Measurements from ENCODE around the gene DCUN1D2.
"Not testable (repeated sequence)": the region's sequence is repeated elsewhere in the genome, so short reads cannot be mapped to it uniquely, and the experiment has no call there.

DCUN1D2 gene

GRCh38 chr13:113442354-113442984, 48.0 kb downstream of the DCUN1D2 start:
- no peak for DNase-seq

- DNase-seq: no peak
Observed at GRCh38 chr13:113441661-113442060, 48.9 kb downstream of the DCUN1D2 start.

- DNase-seq: no peak
Observed at GRCh38 chr13:113437408-113438010, 53.0 kb downstream of the DCUN1D2 start.

GRCh38 chr13:113436866-113437265, 53.6 kb downstream of the DCUN1D2 start:
- not testable (repeated sequence) for DNase-seq

- DNase-seq: not testable (repeated sequence)
Observed at GRCh38 chr13:113435907-113436306, 54.6 kb downstream of the DCUN1D2 start.

DNA sequence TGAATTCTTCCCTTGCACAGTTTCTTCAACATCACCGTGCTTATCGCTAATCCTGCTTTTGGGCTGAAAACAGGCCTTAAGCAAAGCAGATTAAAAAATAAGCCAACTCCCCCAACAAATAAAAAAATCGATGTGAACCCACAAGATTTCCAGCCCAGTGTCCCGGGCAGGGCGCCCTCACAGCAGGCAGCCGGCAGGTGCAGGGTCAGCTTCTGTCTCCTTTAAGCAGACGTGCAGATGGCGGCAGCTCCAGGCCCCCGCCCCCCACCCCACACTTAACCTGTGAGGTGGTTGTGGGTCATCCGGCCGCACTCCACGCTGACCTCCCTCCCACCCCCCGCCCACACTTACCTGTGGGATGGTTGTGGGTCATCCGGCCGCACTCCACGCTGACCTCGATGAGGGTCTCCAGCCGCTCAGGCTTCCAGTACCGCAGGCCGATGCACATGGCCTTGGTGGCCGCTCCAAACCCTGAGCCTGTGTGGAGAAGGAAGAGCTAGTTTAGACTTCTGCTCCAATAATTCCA, 57.1 kb downstream of the DCUN1D2 start:
- DNase-seq: no peak

- DNase-seq: no peak
Observed at GRCh38 chr13:113432506-113433270, 57.8 kb downstream of the DCUN1D2 start.

GRCh38 chr13:113431171-113431570, 59.3 kb downstream of the DCUN1D2 start:
- DNase-seq: no peak

DNA sequence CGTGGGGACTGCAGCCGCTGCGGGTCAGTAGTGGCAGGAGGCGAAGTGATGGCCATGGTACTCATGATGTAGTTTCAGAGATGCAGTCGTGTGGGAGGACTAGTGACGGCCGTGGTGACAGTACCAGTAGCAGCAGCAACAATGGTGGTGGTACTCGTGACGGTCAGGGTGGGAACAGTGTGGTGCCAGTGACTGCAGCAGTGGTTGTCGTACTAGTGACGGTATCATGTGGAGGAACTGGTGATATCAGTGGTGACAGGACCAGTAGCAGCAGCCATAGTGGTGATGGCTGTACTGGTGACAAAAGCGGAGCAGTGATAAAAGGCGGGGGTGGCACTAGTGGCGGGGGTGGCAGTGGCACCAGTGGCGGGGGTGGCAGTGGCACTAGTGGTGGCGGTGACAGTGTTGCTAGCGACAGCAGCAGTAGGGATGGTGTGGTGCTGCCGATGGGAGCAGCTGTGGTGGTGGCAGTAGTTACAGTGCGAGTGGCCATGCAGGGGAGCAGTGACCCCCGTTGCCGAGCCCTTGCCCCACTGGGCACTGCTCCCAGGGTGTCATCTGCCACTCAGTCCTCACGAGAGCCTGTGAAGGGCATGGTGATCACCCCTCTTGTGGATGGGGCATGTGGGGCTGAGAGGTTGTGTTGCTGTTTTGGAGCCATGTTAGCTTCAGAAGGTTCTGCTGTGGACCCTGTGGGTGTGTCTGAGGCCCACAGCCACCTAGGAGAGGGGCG, 60.0 kb downstream of the DCUN1D2 start:
- DNase-seq: no peak

DNA sequence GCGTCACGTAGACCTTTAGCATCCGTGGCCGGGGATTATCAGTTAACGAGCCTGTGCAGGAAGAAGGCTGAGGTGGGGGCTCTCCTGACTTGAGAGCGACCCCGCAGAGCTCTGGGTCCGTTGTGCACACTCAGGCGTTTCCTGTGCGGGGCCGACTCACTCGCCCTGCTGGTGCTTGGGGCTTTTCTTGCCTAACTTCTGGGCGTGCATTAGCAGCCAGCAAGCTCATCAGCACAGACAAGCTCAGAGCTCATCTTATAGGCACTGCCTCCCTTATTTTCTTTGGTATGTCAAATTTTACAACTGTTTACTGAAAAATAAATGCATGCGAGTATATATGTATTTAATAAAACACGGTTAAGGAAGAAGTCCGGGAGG, 60.9 kb downstream of the DCUN1D2 start:
- no peak for DNase-seq

DNA sequence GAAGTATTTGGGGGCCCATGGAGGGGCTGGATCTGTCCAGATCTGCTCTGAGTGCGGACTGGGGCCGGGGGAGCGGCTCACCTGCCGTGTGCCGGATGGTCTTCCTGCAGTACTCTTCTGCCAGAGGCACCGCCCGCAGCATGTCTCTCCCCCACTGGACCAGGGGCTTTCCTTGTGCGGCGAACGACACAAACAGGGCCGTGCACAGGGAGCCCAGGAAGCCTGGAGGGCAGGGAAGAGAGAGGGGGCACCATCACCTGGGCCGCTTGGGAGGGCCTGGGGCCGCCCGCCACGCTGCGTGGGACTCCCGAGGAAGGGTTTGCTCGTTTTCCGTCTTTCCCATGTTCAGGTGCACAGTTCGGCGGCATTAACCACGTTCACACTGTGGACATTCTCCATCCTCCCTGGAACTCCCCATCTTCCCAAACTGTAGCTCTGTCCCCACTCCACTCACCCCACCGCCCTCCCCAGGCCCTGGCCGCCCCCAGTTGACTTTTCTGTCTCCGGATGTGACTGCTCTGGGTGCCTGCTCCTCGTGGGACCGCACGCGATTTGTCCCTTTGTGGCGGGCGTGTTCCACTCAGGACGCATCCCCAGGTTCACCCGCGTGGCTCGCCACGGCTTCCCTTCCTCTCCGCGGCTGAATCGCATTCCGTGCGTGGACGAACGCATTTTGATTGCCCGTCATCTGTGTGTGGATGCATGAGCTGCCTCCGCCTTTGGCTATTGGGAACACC, 61.5 kb downstream of the DCUN1D2 start:
- no peak for DNase-seq

GRCh38 chr13:113428469-113428865, 62.0 kb downstream of the DCUN1D2 start:
- DNase-seq: no peak

DNA sequence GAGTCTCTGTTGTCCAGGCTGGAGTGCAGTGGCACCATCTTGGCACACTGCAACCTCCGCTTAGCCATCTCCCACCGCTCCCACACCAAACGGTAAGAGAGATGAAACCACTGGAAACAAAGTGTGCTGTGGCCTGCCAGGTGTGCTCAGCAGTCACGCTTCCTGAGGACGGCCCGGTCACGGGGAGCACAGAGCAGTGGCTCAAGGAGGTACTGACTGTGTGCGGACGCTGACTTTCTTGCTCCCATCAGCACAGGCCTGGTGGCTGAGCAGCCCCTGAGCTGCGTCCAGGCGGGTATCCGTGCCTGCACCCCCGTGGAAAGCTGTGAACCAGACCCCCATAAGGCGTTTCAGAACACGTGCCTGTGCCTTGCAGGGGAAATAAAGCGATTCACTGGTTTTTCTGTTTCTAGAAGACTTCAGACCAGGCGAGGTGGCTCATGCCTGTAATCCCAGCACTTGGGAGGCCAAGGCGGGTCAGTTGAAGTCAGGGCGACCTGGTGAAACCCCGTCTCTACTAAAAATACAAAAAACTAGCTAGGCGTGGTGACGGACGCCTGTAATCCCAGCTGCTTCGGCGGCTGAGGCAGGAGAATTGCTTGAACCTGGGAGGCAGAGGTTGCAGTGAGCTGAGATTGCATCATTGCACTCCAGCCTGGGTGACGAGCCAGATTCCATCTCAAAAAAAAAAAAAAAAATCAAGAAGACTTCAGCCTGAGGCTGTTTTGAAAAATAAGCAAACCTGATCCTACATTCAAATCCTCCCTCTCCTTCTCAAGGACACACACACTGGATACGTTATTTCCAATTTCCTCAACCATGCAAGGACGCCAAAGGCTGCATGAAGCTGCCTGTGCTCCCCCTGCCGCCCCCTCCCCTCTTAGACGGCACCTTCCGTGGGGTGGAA, 62.7 kb downstream of the DCUN1D2 start:
- DNase-seq: peak; percentile 27

GRCh38 chr13:113426591-113426986, 63.9 kb downstream of the DCUN1D2 start:
- no peak for DNase-seq

DNA sequence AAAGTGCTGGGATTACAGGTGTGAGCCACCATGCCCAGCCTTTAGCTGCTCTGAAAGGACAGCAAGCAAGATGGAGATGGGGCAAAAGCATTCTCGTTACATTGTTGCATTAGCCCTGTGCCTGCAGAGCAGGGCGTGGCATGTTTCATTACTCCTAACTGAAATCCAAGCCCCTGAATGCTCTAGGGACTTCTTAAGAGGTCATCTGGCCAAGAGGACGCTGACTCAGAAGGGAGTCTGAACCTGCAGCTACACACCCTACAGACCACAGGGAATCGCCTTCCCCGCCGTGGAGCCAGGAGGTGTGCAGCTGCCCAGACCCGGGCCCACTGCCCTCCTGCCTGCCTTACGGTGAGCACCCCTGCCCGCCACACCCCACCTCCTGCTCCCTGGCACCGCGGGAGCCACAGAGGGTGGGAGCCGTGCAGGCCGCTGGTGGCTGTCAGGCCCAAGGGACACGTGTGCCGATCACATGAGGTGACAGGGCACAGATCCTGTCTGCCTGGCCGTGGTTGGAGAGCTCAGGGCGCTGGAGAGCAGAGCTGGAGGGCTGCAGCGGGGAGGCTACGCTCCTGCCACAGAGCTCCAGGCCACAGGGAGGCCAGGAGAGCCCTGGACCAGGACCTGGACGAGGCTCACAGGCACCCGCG, 64.4 kb downstream of the DCUN1D2 start:
- no peak for DNase-seq

- no peak for DNase-seq
Observed at GRCh38 chr13:113423520-113424163, 66.9 kb downstream of the DCUN1D2 start.

DNA sequence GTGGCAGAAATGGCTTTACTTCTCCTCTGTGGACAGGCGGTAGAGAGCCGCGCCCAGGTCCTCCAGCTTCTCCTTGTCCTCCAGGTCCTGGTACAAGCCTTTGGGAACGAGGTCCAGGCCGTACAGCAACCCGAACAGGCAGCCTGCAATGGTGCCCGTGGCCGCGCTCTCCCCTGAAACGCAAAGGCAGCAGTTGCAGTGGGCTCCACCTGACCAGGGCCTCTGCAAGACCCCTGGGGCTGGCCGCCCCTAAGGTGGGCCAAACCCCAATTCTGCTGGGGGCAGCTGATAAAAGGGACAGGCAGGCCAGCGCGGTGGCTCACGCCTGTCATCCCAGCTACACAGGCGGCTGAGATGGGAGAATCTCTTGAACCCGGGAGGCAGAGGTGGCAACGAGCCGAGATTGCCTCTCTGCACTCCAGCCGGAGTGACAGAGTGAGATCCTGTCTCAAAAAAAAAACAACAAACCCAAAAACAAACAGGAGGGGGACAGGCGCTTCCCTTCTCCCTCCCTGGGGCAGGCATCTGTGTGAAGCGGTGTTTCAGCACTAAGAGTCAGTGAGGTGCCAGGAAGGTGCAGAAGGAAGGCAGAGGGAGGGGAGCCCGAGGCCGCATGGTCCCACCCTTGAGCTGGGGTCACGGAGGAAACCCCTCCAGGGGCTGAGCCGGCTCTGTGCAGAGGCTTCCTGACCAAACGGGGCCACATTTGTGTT, 67.5 kb downstream of the DCUN1D2 start:
- DNase-seq: no peak

GRCh38 chr13:113421673-113422270, 68.7 kb downstream of the DCUN1D2 start:
- no peak for DNase-seq

Measured in amniotic stem cell (primary cell).